ENCODE data around the gene LHX5.

DNA sequence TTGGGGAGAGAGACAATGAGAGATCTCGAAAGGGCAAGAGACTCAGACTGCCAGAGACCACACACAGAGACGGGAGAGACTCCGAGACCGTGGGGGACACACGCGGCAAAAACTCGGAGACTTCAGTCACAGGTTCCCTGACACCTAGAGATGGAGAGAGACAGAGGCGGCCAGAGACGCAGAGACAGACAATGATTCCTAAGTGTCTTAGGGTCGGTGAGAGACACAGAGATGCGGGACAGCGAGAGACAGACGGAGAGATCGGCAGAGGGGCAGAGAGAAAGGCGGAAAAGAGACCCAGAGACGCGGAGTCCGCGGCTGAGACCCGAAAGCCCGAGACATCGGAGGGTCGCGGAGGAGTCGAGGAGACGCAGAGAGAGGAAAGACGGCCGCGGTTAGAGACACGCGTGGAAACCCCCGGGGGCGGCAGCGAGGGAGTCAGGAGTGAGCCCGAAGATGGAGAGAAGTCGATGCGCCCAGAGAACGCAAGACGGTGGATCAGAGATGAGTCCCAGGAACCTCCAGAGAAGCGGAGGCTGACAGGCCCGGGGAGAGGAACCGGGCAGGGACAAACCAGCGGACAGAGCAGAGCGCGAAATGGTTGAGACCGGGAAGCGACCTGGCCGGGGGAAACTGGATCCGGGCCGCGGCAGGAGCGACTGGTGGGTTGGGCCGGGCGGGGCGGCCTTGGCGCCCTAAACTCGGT, 7.8 kb downstream of the LHX5 start:
- TF ChIP-seq, protein P1, sequence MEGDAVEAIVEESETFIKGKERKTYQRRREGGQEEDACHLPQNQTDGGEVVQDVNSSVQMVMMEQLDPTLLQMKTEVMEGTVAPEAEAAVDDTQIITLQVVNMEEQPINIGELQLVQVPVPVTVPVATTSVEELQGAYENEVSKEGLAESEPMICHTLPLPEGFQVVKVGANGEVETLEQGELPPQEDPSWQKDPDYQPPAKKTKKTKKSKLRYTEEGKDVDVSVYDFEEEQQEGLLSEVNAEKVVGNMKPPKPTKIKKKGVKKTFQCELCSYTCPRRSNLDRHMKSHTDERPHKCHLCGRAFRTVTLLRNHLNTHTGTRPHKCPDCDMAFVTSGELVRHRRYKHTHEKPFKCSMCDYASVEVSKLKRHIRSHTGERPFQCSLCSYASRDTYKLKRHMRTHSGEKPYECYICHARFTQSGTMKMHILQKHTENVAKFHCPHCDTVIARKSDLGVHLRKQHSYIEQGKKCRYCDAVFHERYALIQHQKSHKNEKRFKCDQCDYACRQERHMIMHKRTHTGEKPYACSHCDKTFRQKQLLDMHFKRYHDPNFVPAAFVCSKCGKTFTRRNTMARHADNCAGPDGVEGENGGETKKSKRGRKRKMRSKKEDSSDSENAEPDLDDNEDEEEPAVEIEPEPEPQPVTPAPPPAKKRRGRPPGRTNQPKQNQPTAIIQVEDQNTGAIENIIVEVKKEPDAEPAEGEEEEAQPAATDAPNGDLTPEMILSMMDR (IDR thresholded peaks at IDR 0.05 in 8 of 11, conservative IDR thresholded peaks at IDR 0.05 in 3 of 11) = no peak
- no peak for TF ChIP-seq POLR2A (IDR thresholded peaks at IDR 0.05)
- no peak for TF ChIP-seq POLR2AphosphoS5 (IDR thresholded peaks at IDR 0.05)

All from spleen (tissue), 7 donors.